HFFc6 (cell line): Measurements from ENCODE around the gene NUP153. TPM values are rescaled to one million over a fixed set of nuclear protein-coding genes. Genes with fewer than 3 reads are reported as not detected.

Experiments used
- DNase-seq: peaks from one replicate; pipeline ENCODE4 v3.0.0-alpha.2; 2018
- H3K27ac Mint-ChIP-seq: 2 replicates; pipeline ENCODE4 v1.8.0; 2020; ENCODE audit warnings: mild to moderate bottlenecking, mixed read lengths
- H3K27me3 Mint-ChIP-seq: 2 replicates; pipeline ENCODE4 v1.8.0; 2021; ENCODE audit warnings: mild to moderate bottlenecking, moderate library complexity, mixed read lengths; ENCODE audit not compliant: insufficient read depth
- H3K36me3 Mint-ChIP-seq: 2 replicates; pipeline ENCODE4 v1.8.0; 2021; ENCODE audit warnings: low read depth, mixed read lengths
- H3K4me1 Mint-ChIP-seq: 2 replicates; pipeline ENCODE4 v1.8.0; 2020; ENCODE audit warnings: low read depth, mixed read lengths
- H3K4me3 Mint-ChIP-seq: 2 replicates; pipeline ENCODE4 v1.8.0; 2020; ENCODE audit warnings: mild to moderate bottlenecking, moderate library complexity, mixed read lengths
- H3K9me3 Mint-ChIP-seq: 2 replicates; pipeline ENCODE4 v1.8.0; 2020; ENCODE audit warnings: mild to moderate bottlenecking, mixed read lengths
- CTCF ChIP-seq: fragments of 200-600 bp; sonication (generic); IDR thresholded peaks from 2 replicates; pipeline ENCODE4 v1.5.0; 2021; ENCODE audit warnings: antibody characterized with exemption, mild to moderate bottlenecking
- total RNA-seq, 6 experiments: library from RNA; stranded (reverse); fragmentation: NEBNext Ultra II Directional; extraction: Animal tissue kit (Norgen Biotek cat#: 25700); gene quantifications; 2 replicates in 1 of 6; 3 replicates in 5 of 6; pipeline ENCODE4 v1.2.3, GENCODE V29; 2021

The NUP153 gene
- total RNA-seq, 6 experiments from 2014 or later: 32.9 to 42.0 (median 37.1) TPM

GRCh38 chr6:17600527-17601385, 106.0 kb downstream of the NUP153 start:
- Mint-ChIP-seq H3K4me3 (peak overlapping the region; percentile 88), H3K36me3 (peaks cover 8% of the 10 kb centered on the region; the same call in 1 of the 2 replicates), H3K9me3 (no peaks in the 10 kb centered on the region), H3K27me3 (no peaks in the 10 kb centered on the region), H3K4me1 (peaks cover 16% of the 10 kb centered on the region), H3K27ac (peak overlapping the region; percentile 52)
- no peak for DNase-seq
- no peak for TF ChIP-seq CTCF

- Mint-ChIP-seq H3K27me3 (no peaks in the 10 kb centered on the region), H3K4me3 (peak within 1 kb of the TSS; percentile 88), H3K27ac (peak within 1 kb of the TSS; percentile 72), H3K9me3 (no peaks in the 10 kb centered on the region), H3K36me3 (peaks cover 8% of the 10 kb centered on the region; the same call in 1 of the 2 replicates), H3K4me1 (peaks cover 16% of the 10 kb centered on the region)
- DNase-seq: peak; percentile 80
- TF ChIP-seq CTCF: peak; percentile 68
Observed at GRCh38 chr6:17599877-17600526, 106.7 kb downstream of the NUP153 start, which contains the start of gene FAM8A1. Gene FAM8A1, plus strand, starts transcription at chr6:17600302. Its CDS starts 108 bp downstream, at chr6:17600410.

GRCh38 chr6:17596085-17596484, 110.6 kb downstream of the NUP153 start:
- Mint-ChIP-seq H3K4me1 (peaks cover 9% of the 10 kb centered on the region), H3K4me3 (no peak overlapping the region)
- TF ChIP-seq CTCF: no peak

GRCh38 chr6:17593246-17593645, 113.5 kb downstream of the NUP153 start:
- Mint-ChIP-seq H3K4me3 (no peak overlapping the region), H3K9me3 (no peaks in the 10 kb centered on the region), H3K27me3 (no peaks in the 10 kb centered on the region; the same call in 1 of the 2 replicates), H3K36me3 (no peaks in the 10 kb centered on the region), H3K27ac (no peak overlapping the region), H3K4me1 (peaks cover 12% of the 10 kb centered on the region)
- TF ChIP-seq CTCF: no peak
- no peak for DNase-seq

More at GRCh38 chr6:17596085-17596484, 110.6 kb downstream of the NUP153 start:
- H3K36me3 Mint-ChIP-seq: no peaks in the 10 kb centered on the region
- no peak for DNase-seq
- H3K27me3 Mint-ChIP-seq: no peaks in the 10 kb centered on the region; the same call in 1 of the 2 replicates
- H3K9me3 Mint-ChIP-seq: no peaks in the 10 kb centered on the region
- H3K27ac Mint-ChIP-seq: no peak overlapping the region

- Mint-ChIP-seq H3K9me3 (no peaks in the 10 kb centered on the region), H3K27me3 (no peaks in the 10 kb centered on the region; the same call in 1 of the 2 replicates), H3K4me3 (no peak overlapping the region), H3K4me1 (peaks cover 12% of the 10 kb centered on the region), H3K36me3 (no peaks in the 10 kb centered on the region), H3K27ac (no peak overlapping the region)
- no peak for TF ChIP-seq CTCF
- no peak for DNase-seq
Observed at GRCh38 chr6:17591287-17591686, 115.4 kb downstream of the NUP153 start.
